SHP77 (cell line): ENCODE data around the gene FGFR3.

ENCODE experiments used
- DNase-seq, 2 experiments: peaks; one replicate each; lab custom pipeline; 2025; lab: John Stamatoyannopoulos, UW

The FGFR3 gene

DNA sequence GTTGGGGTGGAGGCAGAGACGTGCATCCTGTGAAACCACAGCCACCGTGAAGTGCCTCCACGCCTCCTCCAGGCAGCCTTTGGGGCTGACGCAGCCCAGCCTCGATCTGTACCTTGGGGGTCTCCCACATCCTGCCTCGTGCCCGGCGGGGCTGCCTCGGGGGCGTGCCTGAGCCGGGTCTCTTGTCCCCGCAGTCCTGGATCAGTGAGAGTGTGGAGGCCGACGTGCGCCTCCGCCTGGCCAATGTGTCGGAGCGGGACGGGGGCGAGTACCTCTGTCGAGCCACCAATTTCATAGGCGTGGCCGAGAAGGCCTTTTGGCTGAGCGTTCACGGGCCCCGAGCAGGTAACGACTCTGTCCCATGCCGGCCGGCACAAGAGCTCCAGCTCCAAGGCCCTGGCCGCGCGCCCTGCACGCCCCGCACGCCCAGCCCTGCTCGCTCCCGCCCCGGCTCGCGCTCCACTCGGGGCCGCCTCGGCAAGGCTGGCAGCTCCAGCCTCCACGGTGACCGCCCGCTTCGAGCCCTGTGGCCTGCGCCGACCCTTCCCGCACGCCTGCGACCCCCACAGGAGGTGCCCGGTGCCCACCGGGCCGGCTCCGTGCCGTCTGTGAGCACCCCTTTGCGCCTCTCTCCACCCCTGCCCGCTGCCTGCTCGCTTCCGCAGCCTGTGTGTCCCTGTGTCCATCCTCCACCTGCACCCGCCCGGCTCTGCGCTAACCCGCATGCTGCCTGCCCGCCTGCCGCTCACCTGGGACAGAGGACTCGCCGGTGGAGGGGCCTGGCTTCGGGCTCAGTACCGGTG, 9.8 kb downstream of the FGFR3 start:
- DNase-seq, result no peak

DNA sequence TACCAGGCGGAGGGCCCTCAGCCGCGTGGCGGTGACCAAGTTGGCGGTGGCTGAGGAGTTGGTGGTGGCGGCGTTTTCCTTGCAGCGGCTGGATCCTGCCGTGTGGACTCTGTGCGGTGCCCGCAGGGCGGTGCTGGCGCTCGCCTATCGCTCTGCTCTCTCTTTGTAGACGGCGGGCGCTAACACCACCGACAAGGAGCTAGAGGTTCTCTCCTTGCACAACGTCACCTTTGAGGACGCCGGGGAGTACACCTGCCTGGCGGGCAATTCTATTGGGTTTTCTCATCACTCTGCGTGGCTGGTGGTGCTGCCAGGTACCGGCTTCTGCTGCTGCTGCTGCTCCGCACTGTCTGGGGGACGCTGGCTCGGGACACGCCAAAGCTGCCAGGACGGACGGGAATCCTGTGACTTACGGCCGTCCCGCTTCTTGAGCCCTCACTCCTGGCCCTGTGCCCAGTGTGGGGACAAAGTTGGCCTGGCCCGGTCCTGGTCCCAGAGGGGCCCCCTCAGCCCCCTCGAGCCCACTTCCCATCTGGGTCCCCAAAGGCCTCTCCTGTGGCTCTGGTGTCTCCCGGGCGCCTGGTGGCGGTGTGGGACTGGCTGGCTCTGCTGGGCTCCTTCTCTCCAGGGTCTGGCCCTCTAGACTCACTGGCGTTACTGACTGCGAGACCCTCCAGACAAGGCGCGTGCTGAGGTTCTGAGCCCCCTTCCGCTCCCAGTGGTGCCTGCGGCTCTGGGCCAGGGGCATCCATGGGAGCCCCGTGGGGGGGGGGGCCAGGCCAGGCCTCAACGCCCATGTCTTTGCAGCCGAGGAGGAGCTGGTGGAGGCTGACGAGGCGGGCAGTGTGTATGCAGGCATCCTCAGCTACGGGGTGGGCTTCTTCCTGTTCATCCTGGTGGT, 10.7 kb downstream of the FGFR3 start:
- no peak for DNase-seq

DNA sequence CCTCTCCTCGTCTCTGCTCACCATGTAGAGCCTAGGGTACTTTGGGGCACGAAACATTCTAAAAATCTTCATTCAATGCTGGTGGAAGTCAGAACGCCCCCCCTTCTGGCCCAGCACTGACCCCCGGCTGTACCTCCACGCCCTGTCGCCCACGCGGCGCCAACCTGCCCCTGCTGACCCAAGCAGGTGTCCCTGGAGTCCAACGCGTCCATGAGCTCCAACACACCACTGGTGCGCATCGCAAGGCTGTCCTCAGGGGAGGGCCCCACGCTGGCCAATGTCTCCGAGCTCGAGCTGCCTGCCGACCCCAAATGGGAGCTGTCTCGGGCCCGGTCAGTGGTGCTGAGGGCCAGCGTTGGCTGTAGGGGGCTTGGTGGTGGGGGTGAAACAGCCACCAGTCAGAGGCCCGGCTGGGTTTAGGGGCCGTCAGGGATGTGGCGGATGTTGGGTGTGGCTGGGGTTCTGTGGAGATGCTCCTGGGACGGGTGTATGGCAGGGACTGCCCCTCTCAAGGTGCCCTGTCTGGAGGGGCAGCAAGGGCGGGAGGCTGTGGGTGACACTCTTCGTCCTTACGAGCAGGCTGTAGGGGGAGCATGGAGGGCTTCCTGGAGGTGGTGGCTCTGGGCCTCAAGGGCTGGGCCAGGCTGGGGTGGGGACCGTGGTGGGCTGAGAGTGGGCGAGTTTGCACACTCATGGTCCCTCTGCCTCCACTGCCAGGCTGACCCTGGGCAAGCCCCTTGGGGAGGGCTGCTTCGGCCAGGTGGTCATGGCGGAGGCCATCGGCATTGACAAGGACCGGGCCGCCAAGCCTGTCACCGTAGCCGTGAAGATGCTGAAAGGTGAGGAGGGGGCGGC, 11.8 kb downstream of the FGFR3 start:
- DNase-seq, result no peak

DNA sequence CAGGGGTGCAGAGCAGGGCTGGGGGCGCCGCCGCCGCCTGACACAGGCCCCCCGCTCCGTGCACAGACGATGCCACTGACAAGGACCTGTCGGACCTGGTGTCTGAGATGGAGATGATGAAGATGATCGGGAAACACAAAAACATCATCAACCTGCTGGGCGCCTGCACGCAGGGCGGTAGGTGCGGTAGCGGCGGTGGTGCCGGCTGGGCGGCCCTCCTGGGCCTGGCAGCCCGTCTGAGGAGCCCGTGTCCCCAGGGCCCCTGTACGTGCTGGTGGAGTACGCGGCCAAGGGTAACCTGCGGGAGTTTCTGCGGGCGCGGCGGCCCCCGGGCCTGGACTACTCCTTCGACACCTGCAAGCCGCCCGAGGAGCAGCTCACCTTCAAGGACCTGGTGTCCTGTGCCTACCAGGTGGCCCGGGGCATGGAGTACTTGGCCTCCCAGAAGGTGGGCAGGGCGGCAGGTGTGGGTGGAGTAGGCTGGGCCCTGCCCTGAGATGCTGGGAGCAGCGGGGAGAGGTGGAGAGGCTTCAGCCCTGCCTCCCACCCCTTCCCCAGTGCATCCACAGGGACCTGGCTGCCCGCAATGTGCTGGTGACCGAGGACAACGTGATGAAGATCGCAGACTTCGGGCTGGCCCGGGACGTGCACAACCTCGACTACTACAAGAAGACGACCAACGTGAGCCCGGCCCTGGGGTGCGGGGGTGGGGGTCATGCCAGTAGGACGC, 12.6 kb downstream of the FGFR3 start:
- DNase-seq, result no peak

DNA sequence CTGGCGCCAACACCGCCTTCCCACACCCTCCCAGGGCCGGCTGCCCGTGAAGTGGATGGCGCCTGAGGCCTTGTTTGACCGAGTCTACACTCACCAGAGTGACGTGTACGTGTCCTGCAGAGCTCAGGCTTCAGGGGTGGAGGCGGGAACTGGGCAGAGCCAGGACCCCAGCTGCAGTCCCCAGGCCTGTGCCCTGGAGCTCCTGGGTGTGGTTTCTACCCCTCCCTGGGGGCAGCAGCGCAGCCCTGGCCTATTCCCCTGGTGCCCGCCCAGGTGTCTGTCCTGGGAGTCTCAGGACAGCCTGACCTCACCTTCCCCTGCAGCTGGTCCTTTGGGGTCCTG, 13.1 kb downstream of the FGFR3 start:
- DNase-seq, result no peak

DNA sequence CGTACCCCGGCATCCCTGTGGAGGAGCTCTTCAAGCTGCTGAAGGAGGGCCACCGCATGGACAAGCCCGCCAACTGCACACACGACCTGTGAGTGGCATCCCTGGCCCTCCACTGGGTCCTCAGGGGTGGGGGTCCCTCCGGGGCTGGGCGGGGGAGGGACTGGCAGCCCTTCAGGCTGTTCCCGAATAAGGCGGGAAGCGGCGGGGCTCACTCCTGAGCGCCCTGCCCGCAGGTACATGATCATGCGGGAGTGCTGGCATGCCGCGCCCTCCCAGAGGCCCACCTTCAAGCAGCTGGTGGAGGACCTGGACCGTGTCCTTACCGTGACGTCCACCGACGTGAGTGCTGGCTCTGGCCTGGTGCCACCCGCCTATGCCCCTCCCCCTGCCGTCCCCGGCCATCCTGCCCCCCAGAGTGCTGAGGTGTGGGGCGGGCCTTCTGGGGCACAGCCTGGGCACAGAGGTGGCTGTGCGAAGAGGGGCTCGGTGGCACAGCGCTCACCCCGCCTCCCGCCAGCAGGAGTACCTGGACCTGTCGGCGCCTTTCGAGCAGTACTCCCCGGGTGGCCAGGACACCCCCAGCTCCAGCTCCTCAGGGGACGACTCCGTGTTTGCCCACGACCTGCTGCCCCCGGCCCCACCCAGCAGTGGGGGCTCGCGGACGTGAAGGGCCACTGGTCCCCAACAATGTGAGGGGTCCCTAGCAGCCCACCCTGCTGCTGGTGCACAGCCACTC, 13.7 kb downstream of the FGFR3 start:
- no peak for DNase-seq

DNA sequence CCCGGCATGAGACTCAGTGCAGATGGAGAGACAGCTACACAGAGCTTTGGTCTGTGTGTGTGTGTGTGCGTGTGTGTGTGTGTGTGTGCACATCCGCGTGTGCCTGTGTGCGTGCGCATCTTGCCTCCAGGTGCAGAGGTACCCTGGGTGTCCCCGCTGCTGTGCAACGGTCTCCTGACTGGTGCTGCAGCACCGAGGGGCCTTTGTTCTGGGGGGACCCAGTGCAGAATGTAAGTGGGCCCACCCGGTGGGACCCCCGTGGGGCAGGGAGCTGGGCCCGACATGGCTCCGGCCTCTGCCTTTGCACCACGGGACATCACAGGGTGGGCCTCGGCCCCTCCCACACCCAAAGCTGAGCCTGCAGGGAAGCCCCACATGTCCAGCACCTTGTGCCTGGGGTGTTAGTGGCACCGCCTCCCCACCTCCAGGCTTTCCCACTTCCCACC, 14.3 kb downstream of the FGFR3 start:
- no peak for DNase-seq

DNA sequence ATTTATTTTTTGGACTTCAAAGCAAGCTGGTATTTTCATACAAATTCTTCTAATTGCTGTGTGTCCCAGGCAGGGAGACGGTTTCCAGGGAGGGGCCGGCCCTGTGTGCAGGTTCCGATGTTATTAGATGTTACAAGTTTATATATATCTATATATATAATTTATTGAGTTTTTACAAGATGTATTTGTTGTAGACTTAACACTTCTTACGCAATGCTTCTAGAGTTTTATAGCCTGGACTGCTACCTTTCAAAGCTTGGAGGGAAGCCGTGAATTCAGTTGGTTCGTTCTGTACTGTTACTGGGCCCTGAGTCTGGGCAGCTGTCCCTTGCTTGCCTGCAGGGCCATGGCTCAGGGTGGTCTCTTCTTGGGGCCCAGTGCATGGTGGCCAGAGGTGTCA, 15.3 kb downstream of the FGFR3 start:
- DNase-seq, result no peak

DNA sequence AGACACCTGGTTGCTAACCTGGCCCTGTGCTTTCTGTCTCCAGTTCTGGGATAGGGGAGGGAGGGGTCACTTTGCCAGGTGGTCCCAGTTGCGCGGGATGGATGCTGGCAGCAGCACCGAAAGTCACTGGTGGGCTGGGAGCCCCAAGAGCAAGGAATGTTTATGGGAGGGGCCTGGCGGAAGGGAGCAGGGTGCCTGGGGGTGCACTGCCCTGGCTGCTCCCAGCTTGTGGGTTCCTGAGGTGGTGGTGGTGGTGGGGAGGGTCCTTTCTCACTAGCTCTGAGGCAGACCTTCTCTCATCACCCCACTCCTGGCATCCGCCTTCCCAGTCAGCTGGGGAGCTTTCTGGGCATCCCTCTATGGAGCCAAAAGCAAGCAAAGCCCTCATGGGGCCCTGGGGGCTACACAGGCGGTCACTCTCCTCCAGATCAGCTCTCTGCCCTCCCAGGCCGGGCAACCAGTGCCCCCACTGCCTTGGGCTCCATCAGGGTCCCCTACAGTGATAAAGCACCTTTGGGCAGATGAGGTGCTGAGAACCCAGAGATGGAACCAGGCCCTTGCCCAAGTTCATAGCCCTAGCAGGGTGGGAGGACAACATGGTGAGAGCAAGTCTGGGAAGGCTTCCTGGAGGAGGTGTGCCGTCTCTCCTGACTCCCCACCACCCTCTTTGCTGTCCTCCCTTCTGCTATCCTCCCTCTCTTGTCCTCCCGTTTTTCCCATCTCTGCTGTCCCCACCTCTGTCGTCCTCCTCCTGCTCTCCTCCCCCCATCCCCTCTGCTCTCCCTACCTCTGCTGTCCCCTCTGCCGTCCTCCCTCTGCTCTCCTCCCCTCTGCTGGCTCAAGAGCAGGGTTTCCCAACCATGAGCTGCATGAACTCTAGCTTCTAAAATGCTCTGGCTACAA, 16.0 kb downstream of the FGFR3 start:
- no peak for DNase-seq

DNA sequence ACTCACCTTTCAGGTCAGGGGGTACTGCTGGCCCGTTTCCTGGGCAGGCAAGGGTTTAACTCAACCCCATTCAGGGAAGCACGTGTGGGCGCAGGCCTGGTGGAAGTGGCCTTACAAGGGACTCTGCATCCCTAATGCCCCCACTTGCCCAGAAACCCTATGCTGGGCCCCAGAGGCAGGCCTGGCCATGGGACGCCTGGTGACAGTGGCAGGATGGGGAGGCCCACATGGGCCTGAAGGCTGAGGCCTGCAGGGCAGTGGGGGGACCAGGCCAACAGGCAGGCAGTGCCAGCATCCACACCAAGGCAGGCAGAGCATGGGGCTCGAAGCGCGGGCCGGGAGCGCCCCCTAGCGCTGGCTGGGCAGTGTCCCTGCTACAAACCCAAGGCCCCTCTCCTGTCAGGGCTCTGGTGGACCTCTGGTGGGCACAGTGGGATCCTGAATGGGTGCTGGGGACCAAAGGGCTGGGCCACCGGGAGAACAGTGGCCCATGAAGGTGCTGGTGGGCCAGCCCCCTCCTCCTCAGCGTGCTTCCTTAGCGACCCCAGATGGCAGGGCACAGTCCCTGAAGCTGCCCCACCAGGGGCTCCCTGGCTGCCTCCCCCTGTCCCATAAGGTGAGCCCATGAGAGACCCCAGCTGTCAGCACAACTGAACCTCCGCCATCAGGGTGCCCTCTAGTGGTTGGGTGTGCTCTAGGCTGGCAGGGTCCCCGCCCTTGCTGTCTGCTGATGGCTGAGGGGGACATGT, 16.8 kb downstream of the FGFR3 start:
- peak in 1 of 2 experiments; percentile 20 for DNase-seq

DNA sequence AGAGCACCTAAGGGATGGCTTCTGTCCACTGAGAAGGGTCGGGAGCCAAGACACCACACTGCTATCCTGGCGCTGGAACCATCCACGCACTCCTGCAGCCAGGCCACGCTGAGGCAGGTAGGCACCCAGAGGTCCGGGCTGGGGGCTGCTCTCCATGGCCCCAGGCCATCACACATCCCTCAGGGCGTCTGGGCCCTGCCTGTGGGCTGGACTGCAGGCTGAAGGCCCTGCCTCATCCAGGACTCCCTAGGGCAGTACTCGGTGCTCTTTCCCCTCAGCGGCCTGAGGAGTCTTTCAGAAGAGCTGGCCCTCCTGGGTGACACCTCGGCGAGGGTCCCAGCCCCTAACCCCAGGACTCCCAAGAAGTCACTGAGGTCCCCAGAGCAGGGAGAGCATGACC, 17.7 kb downstream of the FGFR3 start:
- no peak for DNase-seq

DNA sequence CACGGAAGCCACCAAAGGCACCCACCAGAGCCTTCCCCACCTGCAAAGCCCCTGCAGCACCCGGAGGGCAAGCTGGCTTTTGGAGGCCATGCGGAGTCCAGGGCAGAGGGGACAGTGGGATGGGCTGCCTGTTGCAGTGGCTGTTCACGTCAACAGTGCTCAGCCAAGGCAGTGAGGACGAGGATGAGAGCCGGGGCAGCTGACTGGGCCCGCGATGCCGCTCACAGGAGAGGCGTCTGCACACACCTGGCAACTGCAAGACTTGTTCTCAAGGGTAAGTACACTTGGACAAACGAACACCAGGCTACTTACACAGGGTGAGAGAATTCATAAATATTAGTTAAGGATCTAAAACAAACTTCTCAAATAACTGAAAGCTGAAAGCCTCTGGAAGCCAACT, 19.6 kb downstream of the FGFR3 start:
- DNase-seq, result no peak

DNA sequence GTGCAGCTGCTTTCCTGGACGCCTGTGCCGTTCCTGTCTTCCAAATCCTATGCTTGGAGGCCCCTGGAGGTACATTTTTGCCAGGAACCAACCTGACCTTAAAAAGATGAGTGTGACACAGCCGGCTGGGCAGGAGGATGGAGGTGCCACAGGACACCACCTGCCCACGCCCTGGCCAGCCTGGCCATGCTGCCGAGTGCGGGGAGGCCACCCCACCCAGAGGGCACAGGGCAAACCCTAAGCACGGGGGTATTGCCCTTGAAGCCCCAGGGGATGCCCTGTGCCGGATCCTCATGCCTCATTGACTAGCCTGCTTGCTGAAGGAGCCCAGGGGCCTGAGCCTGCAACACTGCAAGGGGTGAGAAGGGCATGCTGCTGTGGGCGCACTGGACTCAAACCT, 20.1 kb downstream of the FGFR3 start:
- no peak for DNase-seq

DNA sequence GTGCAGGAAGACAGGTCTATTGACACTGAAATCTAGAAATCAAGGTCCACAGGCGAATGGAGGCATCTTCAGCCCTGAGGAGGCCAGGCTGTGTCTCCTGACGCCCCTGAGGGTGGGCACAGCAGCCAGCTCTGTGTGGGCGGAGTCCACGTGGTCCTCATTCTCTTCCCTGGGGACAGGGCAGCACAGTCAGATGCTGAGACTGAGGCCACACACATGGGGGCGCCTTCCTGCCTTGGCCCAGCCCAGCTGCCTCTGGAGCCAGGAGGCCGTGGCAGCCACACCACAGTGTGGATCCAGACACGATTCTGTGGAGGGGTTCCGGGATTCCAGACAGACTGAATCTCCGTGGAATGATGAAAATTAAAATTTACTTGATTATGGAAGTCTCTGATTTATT, 20.8 kb downstream of the FGFR3 start:
- no peak for DNase-seq

DNA sequence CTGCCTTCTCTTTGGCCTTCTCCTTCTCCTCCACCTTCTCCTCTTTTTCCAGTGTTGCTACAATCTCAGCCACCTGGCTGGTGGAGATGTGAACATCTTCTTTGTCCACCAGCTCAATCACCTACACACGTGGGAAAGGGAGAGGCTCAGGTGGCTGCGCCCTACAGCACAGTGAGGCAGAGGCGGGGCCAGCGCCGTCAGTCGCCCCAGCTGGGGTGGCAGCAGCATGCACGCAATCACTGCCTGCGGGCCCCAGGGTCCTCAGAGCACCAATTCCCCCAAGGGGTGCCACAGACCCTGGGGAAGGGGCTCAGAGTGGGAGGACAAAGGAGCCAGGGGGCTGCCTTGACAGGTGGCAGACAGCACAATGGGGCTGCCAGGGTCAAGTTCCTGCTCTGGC, 21.4 kb downstream of the FGFR3 start:
- DNase-seq, result no peak

DNA sequence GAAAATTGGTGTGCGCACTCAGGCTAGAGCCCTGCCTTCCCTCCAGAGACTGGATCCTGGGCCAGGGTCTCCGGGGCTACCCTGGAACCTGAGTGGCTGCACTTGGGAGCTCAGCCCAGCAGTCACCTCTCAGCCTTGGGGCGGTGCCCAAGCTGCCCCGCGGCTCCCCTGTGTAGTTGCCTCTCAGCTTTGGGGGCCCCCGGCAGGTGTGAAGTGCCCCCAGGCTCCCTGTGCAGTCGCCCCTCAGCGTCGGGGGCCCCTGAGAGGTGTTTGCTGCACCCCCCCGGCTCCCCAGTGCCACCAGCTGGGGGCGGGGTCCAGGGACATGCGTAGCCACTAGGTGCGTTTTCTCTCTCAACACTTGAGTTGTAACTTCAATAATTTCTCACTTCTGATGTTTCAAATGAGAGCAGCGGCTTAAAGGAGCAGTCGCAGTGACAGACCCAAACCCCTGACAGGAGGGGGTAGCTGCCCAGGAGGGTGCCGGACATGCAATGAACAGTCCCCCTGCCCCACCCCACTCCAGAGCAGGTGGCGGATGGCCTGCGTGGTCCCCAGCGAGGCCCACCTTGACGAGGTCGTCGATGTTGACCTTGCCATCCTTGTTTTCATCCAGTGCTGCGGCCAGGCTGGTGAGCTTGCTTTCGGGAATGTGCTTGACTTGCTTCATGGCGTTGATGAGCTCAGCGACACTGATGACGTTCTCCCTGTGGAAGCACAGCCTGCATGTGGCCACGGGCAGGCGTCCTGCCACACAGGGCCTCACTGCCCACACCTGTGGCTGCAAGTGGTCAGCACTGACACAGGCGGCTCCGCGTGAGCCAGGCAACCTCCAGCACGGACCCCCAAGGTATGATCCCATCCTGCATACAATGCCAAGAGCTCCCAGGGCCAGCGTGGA, 22.3 kb downstream of the FGFR3 start:
- DNase-seq, result no peak

DNA sequence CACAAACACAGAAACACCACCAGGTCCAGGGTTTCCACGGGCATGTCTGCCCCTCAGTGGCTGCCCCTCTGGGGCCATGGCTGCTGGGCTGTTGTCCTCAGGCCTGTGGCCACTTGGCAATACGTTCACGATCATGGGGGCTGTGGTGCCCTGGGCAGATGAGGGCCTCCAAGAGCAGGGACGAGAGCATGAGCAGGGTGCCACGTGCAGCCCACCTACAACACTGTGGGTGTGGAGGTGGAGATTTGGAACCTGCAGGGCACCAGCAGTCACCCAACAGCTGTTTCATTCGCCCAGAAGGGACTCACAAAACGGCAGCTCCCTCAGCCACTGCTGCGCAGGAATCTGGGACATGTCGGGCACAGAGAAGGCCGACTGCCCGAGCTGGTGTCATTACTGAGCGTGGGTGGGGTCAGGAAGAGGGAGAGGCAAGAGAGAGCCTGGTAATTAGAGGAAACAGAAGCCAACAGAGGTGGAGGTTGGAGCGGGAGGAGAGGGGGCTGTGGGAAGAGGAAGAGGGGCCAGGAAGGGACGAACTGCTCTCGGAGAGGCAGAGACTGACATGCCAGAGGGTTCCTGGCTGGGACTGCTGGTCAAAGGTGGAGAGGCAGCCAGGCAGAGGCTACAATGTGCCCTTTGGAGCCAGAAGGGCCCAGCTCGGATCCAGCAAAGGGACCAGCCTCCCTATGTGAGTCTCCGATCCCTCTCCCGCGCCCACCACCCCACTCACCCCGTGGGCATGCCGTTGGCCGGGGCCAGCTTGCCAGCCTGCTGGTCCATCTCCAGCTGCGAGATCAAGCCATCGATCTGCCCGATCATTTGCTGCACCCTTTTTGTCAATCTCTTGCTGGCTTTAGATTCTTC, 23.1 kb downstream of the FGFR3 start:
- DNase-seq, result no peak
